WTC11 (cell line): Measurements from ENCODE around the gene WWC1.

Experiments
- ATF3 ChIP-seq: sonication (generic); formaldehyde crosslinking; conservative IDR thresholded peaks from 2 replicates; pipeline ENCODE4 v1.8.1; 2022; ENCODE audit warnings: mild to moderate bottlenecking, missing genetic modification reagents
- CTCF ChIP-seq: fragments of 200-600 bp; IDR thresholded peaks from 2 replicates; pipeline ENCODE4 v1.8.0; 2022; ENCODE audit warnings: antibody characterized with exemption
- E2F1 ChIP-seq: sonication (generic); formaldehyde crosslinking; IDR thresholded peaks from 2 replicates; pipeline ENCODE4 v1.8.0; 2022; ENCODE audit warnings: mild to moderate bottlenecking, missing genetic modification reagents
- ETV6 ChIP-seq: sonication (generic); formaldehyde crosslinking; IDR thresholded peaks from 2 replicates; pipeline ENCODE4 v1.8.1; 2022; ENCODE audit warnings: mild to moderate bottlenecking, missing genetic modification reagents
- IRF1 ChIP-seq: sonication (generic); formaldehyde crosslinking; IDR thresholded peaks from 2 replicates; pipeline ENCODE4 v1.8.0; 2023; ENCODE audit warnings: missing genetic modification reagents
- JUN ChIP-seq: sonication (generic); formaldehyde crosslinking; IDR thresholded peaks from 2 replicates; pipeline ENCODE4 v1.8.0; 2023; ENCODE audit warnings: mild to moderate bottlenecking, missing genetic modification reagents
- MAX ChIP-seq: sonication (generic); formaldehyde crosslinking; IDR thresholded peaks from 2 replicates; pipeline ENCODE4 v1.8.0; 2022; ENCODE audit warnings: mild to moderate bottlenecking, missing genetic modification reagents
- MLX ChIP-seq: sonication (generic); formaldehyde crosslinking; IDR thresholded peaks from 2 replicates; pipeline ENCODE4 v1.8.1; 2023; ENCODE audit warnings: mild to moderate bottlenecking, missing genetic modification reagents, moderate library complexity
- NFYB ChIP-seq: sonication (generic); formaldehyde crosslinking; conservative IDR thresholded peaks from 2 replicates; pipeline ENCODE4 v1.8.0; 2022; ENCODE audit warnings: low read depth, missing genetic modification reagents
- ZSCAN18 ChIP-seq: fragments of 250-450 bp; sonication (Bioruptor Pico); IDR thresholded peaks from 2 replicates; pipeline ENCODE4 v2.1.2; 2022; ENCODE audit warnings: mild to moderate bottlenecking, moderate library complexity

- TF ChIP-seq ETV6 (CRISPR knock-in tag), result no peak
- TF ChIP-seq NFYB (CRISPR knock-in tag), result no peak
- TF ChIP-seq IRF1 (CRISPR knock-in tag), result no peak
- no peak for TF ChIP-seq JUN
- no peak for TF ChIP-seq CTCF
- no peak for TF ChIP-seq MAX (CRISPR knock-in tag)
- no peak for TF ChIP-seq MLX
- TF ChIP-seq E2F1, result no peak
- no peak for TF ChIP-seq ZSCAN18 (CRISPR knock-in tag)
- no peak for TF ChIP-seq ATF3 (CRISPR knock-in tag)
These were observed 33.6 kb downstream of the WWC1 start for GRCh38 chr5:168324859-168325630.
